ENCODE data around the gene TFAP2E. TPM values are rescaled to one million over a fixed set of nuclear protein-coding genes. Genes with fewer than 3 reads are reported as not detected.
A peak's percentile ranks its signal among the peaks of the same experiment; 100 is the strongest.

Gene TFAP2E
- total RNA-seq, 1 donor from 2014 or later = 1.9 TPM

GRCh38 chr1:35554266-35555211, 18.6 kb upstream of the TFAP2E start:
- peaks cover 43% of the 10 kb centered on the region for H3K36me3 ChIP-seq

DNA sequence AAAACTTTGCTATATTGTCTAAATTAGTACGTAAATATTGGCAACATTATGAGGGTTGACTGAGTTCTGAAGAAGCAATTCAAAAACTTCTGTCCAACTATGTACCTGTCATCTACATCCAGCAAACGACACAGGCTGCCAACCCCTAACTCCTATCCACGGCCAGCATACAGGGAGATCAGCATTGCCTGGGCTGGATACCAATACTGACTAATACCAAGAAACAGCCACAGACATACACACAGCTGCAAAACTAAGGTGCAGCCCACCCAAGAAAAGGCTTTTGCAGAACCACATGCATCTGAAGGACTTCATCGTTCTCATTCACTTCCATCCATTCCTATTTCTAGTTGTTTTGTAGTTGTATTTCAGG, 17.9 kb upstream of the TFAP2E start:
- DNase-seq (no peak), ATAC-seq (no peak)
- no peak overlapping the region for H3K27ac ChIP-seq
- no peaks in the 10 kb centered on the region for H3K9me3 ChIP-seq
- no peak overlapping the region for H3K4me3 ChIP-seq
- peaks cover 37% of the 10 kb centered on the region for H3K36me3 ChIP-seq
- peaks cover 39% of the 10 kb centered on the region for H3K4me1 ChIP-seq
- TF ChIP-seq, protein P1, sequence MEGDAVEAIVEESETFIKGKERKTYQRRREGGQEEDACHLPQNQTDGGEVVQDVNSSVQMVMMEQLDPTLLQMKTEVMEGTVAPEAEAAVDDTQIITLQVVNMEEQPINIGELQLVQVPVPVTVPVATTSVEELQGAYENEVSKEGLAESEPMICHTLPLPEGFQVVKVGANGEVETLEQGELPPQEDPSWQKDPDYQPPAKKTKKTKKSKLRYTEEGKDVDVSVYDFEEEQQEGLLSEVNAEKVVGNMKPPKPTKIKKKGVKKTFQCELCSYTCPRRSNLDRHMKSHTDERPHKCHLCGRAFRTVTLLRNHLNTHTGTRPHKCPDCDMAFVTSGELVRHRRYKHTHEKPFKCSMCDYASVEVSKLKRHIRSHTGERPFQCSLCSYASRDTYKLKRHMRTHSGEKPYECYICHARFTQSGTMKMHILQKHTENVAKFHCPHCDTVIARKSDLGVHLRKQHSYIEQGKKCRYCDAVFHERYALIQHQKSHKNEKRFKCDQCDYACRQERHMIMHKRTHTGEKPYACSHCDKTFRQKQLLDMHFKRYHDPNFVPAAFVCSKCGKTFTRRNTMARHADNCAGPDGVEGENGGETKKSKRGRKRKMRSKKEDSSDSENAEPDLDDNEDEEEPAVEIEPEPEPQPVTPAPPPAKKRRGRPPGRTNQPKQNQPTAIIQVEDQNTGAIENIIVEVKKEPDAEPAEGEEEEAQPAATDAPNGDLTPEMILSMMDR (IDR thresholded peaks at IDR 0.05) = no peak
- no peaks in the 10 kb centered on the region for H3K27me3 ChIP-seq
- intact Hi-C loops (cut with DNase I) = no loop called here

More at GRCh38 chr1:35554266-35555211, 18.6 kb upstream of the TFAP2E start:
- no peaks in the 10 kb centered on the region for H3K9me3 ChIP-seq
- TF ChIP-seq, protein P1 (IDR thresholded peaks at IDR 0.05) = no peak
- no peak overlapping the region for H3K4me3 ChIP-seq
- no peaks in the 10 kb centered on the region for H3K27me3 ChIP-seq
- no peak for DNase-seq
- peaks cover 39% of the 10 kb centered on the region for H3K4me1 ChIP-seq
- intact Hi-C loops (cut with DNase I) = no loop called here
- no peak for ATAC-seq
- H3K27ac ChIP-seq = no peak overlapping the region

- TF ChIP-seq, protein P1 (IDR thresholded peaks at IDR 0.05) = no peak
- H3K4me1 ChIP-seq = peaks cover 39% of the 10 kb centered on the region
- ATAC-seq (peak; percentile 32), DNase-seq (no peak)
- no peaks in the 10 kb centered on the region for H3K27me3 ChIP-seq
- intact Hi-C loops (cut with DNase I) = no loop called here
- peaks cover 32% of the 10 kb centered on the region for H3K36me3 ChIP-seq
- no peaks in the 10 kb centered on the region for H3K9me3 ChIP-seq
- peak overlapping the region; percentile 97 for H3K4me3 ChIP-seq
- peak overlapping the region; percentile 96 for H3K27ac ChIP-seq
Measured at GRCh38 chr1:35555601-35556477, 17.3 kb upstream of the TFAP2E start.

- peak overlapping the region; percentile 96 for H3K27ac ChIP-seq
- H3K36me3 ChIP-seq = peaks cover 24% of the 10 kb centered on the region
- H3K4me1 ChIP-seq = peaks cover 39% of the 10 kb centered on the region
- H3K9me3 ChIP-seq = no peaks in the 10 kb centered on the region
- DNase-seq (no peak), ATAC-seq (no peak)
- intact Hi-C loops (cut with DNase I) = no loop called here
- TF ChIP-seq, protein P1 (IDR thresholded peaks at IDR 0.05) = no peak
- H3K4me3 ChIP-seq = peak overlapping the region; percentile 97
- no peaks in the 10 kb centered on the region for H3K27me3 ChIP-seq
Measured at GRCh38 chr1:35556484-35557117, 16.5 kb upstream of the TFAP2E start.

GRCh38 chr1:35557118-35557610, 15.9 kb upstream of the TFAP2E start, which contains the start of gene KIAA0319L:
Gene KIAA0319L (minus strand): TSS chr1:35557403. CDS start chr1:35554491, 2,912 bp downstream.
- Histone ChIP-seq H3K4me1 (peaks cover 39% of the 10 kb centered on the region), H3K27me3 (no peaks in the 10 kb centered on the region), H3K36me3 (peaks cover 19% of the 10 kb centered on the region), H3K27ac (peak within 1 kb of the TSS; percentile 96), H3K4me3 (peak within 1 kb of the TSS; percentile 97), H3K9me3 (no peaks in the 10 kb centered on the region)
- ATAC-seq = peak; percentile 91
- DNase-seq = peak; percentile 96
- TF ChIP-seq, protein P1 (IDR thresholded peaks at IDR 0.05) = no peak
- intact Hi-C loops (cut with DNase I) = no loop called here

Measured in upper lobe of right lung (tissue), 1 donor.